Karpas-422 (cell line): ENCODE results near the gene GDE1. TPM values are rescaled to one million over a fixed set of nuclear protein-coding genes. Genes with fewer than 3 reads are reported as not detected.
A peak's percentile ranks its signal among the peaks of the same experiment; 100 is the strongest.
"Not testable (repeated sequence)": the region's sequence is repeated elsewhere in the genome, so short reads cannot be mapped to it uniquely, and the experiment has no call there.

Experiments
- DNase-seq: peaks from one replicate; pipeline ENCODE4 v3.0.0-alpha.2; 2015
- H2AFZ ChIP-seq: fragments of 200-600 bp; sonication (generic); 2 replicates; pipeline ENCODE4 v1.6.1; 2014; ENCODE audit warnings: antibody characterized with exemption, low read length, mixed read lengths
- H3K27ac ChIP-seq: fragments of 200-600 bp; sonication (generic); 2 replicates; pipeline ENCODE4 v1.5.1; 2014; ENCODE audit warnings: mild to moderate bottlenecking, low read length, moderate library complexity
- H3K27me3 ChIP-seq: fragments of 200-600 bp; sonication (generic); 2 replicates; pipeline ENCODE4 v1.6.1; 2014; ENCODE audit warnings: low read length, mixed read lengths
- H3K36me3 ChIP-seq: fragments of 200-600 bp; sonication (generic); 2 replicates; pipeline ENCODE4 v1.6.1; 2014; ENCODE audit warnings: low read length, mixed read lengths; ENCODE audit not compliant: insufficient read depth
- H3K4me1 ChIP-seq: fragments of 200-600 bp; sonication (generic); 2 replicates; pipeline ENCODE4 v1.6.1; 2014; ENCODE audit warnings: mild to moderate bottlenecking, low read length, mixed read lengths
- H3K4me2 ChIP-seq: fragments of 200-600 bp; sonication (generic); 2 replicates; pipeline ENCODE4 v1.6.1; 2014; ENCODE audit warnings: low read length, low read depth, mild to moderate bottlenecking; ENCODE audit not compliant: poor library complexity, severe bottlenecking
- H3K4me3 ChIP-seq: fragments of 200-600 bp; sonication (generic); 2 replicates; pipeline ENCODE4 v1.5.1; 2014; ENCODE audit warnings: mild to moderate bottlenecking, antibody characterized with exemption, low read length, mixed read lengths
- H3K79me2 ChIP-seq: fragments of 200-600 bp; sonication (generic); 2 replicates; pipeline ENCODE4 v1.6.1; 2014; ENCODE audit warnings: mild to moderate bottlenecking, low read length, mixed read lengths
- H3K9ac ChIP-seq: fragments of 200-600 bp; sonication (generic); 2 replicates; pipeline ENCODE4 v1.6.0; 2014; ENCODE audit warnings: low read length
- H3K9me2 ChIP-seq: fragments of 200-600 bp; sonication (generic), shearing (Covaris generic); replicated peaks from 2 replicates; pipeline ENCODE4 v1.6.0; 2014; ENCODE audit warnings: mild to moderate bottlenecking, low read length, moderate library complexity; ENCODE audit not compliant: insufficient read depth
- H3K9me3 ChIP-seq: fragments of 300-700, 200-600 bp; sonication (generic); 2 replicates; pipeline ENCODE4 v1.6.1; 2014; ENCODE audit warnings: low read length, mixed read lengths
- H4K20me1 ChIP-seq: fragments of 200-600 bp; sonication (generic); 2 replicates; pipeline ENCODE4 v1.6.1; 2014; ENCODE audit warnings: mild to moderate bottlenecking, antibody characterized with exemption, low read length, low read depth; ENCODE audit not compliant: insufficient read depth
- total RNA-seq: library from RNA; depleted of rRNA; stranded (reverse); fragments of >200 nt; shearing (Covaris generic); gene quantifications from 2 replicates; pipeline ENCODE4 v1.2.3, GENCODE V29; 2014; ENCODE audit warnings: low replicate concordance

GDE1 gene
- total RNA-seq, 1 experiment from 2014 or later: 40.6 TPM

GRCh38 chr16:19555186-19555937, 33.5 kb upstream of the GDE1 start, which contains the start of gene VPS35L:
Gene VPS35L (plus strand): TSS chr16:19555703. CDS start chr16:19555730, 27 bp downstream.
- peak within 1 kb of the TSS; percentile 50 for H3K27ac ChIP-seq
- peak within 1 kb of the TSS; percentile 67 for H3K4me2 ChIP-seq
- H3K4me3 ChIP-seq: peak within 1 kb of the TSS; percentile 68
- no peaks in the 10 kb centered on the region for H3K9me2 ChIP-seq
- peaks cover 9% of the 10 kb centered on the region for H3K4me1 ChIP-seq
- peak within 1 kb of the TSS; percentile 33; the same call in 1 of the 2 replicates for H2AFZ ChIP-seq
- H3K9ac ChIP-seq: peak within 1 kb of the TSS; percentile 73
- H3K9me3 ChIP-seq: no peaks in the 10 kb centered on the region
- no peaks in the 10 kb centered on the region for H3K27me3 ChIP-seq
- peak; percentile 96 for DNase-seq
- peaks cover 13% of the 10 kb centered on the region; the same call in 1 of the 2 replicates for H3K36me3 ChIP-seq
- H4K20me1 ChIP-seq: no peaks in the 10 kb centered on the region
- H3K79me2 ChIP-seq: peaks cover 7% of the 10 kb centered on the region; the same call in 1 of the 2 replicates

GRCh38 chr16:19549673-19550072, 27.8 kb upstream of the GDE1 start:
- H3K9me3 ChIP-seq: no peaks in the 10 kb centered on the region
- no peak overlapping the region for H3K27ac ChIP-seq
- no peaks in the 10 kb centered on the region for H4K20me1 ChIP-seq
- H3K36me3 ChIP-seq: peaks cover 36% of the 10 kb centered on the region; the same call in 1 of the 2 replicates
- H3K4me3 ChIP-seq: no peak overlapping the region
- no peak overlapping the region for H3K4me2 ChIP-seq
- no peak overlapping the region for H2AFZ ChIP-seq
- peaks cover 4% of the 10 kb centered on the region for H3K4me1 ChIP-seq
- no peaks in the 10 kb centered on the region for H3K27me3 ChIP-seq
- no peaks in the 10 kb centered on the region for H3K9me2 ChIP-seq
- no peaks in the 10 kb centered on the region for H3K79me2 ChIP-seq
- H3K9ac ChIP-seq: no peak overlapping the region
- no peak for DNase-seq

- H2AFZ ChIP-seq: no peak overlapping the region
- H3K9me3 ChIP-seq: no peaks in the 10 kb centered on the region
- H4K20me1 ChIP-seq: no peaks in the 10 kb centered on the region
- H3K4me3 ChIP-seq: no peak overlapping the region
- no peak overlapping the region for H3K27ac ChIP-seq
- H3K4me1 ChIP-seq: no peaks in the 10 kb centered on the region
- no peak overlapping the region for H3K4me2 ChIP-seq
- H3K9me2 ChIP-seq: no peaks in the 10 kb centered on the region
- H3K9ac ChIP-seq: no peak overlapping the region
- no peak for DNase-seq
- H3K27me3 ChIP-seq: no peaks in the 10 kb centered on the region
- H3K36me3 ChIP-seq: peaks cover 46% of the 10 kb centered on the region; the same call in 1 of the 2 replicates
- H3K79me2 ChIP-seq: no peaks in the 10 kb centered on the region
Measured at GRCh38 chr16:19548144-19548543, 26.2 kb upstream of the GDE1 start.

GRCh38 chr16:19543278-19543996, 21.5 kb upstream of the GDE1 start:
- H2AFZ ChIP-seq, H3K4me1 ChIP-seq, H3K9me2 ChIP-seq, H3K27me3 ChIP-seq, H4K20me1 ChIP-seq, H3K9me3 ChIP-seq, H3K9ac ChIP-seq, H3K4me2 ChIP-seq, H3K27ac ChIP-seq, DNase-seq, H3K4me3 ChIP-seq, H3K79me2 ChIP-seq: not testable (repeated sequence)
- H3K36me3 ChIP-seq: peaks cover 52% of the 10 kb centered on the region; the same call in 1 of the 2 replicates

GRCh38 chr16:19542138-19542821, 20.4 kb upstream of the GDE1 start:
- no peaks in the 10 kb centered on the region for H3K9me2 ChIP-seq
- no peaks in the 10 kb centered on the region for H4K20me1 ChIP-seq
- no peaks in the 10 kb centered on the region for H3K4me1 ChIP-seq
- no peak overlapping the region for H3K27ac ChIP-seq
- H3K4me2 ChIP-seq: no peak overlapping the region
- no peaks in the 10 kb centered on the region for H3K27me3 ChIP-seq
- no peak overlapping the region for H3K9ac ChIP-seq
- no peaks in the 10 kb centered on the region for H3K9me3 ChIP-seq
- no peak overlapping the region for H2AFZ ChIP-seq
- no peaks in the 10 kb centered on the region for H3K79me2 ChIP-seq
- no peak for DNase-seq
- no peak overlapping the region for H3K4me3 ChIP-seq
- H3K36me3 ChIP-seq: peaks cover 44% of the 10 kb centered on the region; the same call in 1 of the 2 replicates

- peaks cover 47% of the 10 kb centered on the region; the same call in 1 of the 2 replicates for H3K36me3 ChIP-seq
- no peaks in the 10 kb centered on the region for H3K27me3 ChIP-seq
- H3K9me3 ChIP-seq: no peaks in the 10 kb centered on the region
Measured at GRCh38 chr16:19540241-19540970, 18.5 kb upstream of the GDE1 start.

GRCh38 chr16:19532601-19533000, 10.7 kb upstream of the GDE1 start:
- DNase-seq: no peak
- peaks cover 60% of the 10 kb centered on the region; the same call in 1 of the 2 replicates for H3K36me3 ChIP-seq
- H3K27me3 ChIP-seq: no peaks in the 10 kb centered on the region

More at GRCh38 chr16:19540241-19540970, 18.5 kb upstream of the GDE1 start:
- Histone ChIP-seq H4K20me1 (no peaks in the 10 kb centered on the region), H3K4me2 (no peak overlapping the region), H2AFZ (no peak overlapping the region), H3K9me2 (no peaks in the 10 kb centered on the region), H3K79me2 (peaks cover 5% of the 10 kb centered on the region; the same call in 1 of the 2 replicates), H3K27ac (no peak overlapping the region), H3K4me3 (no peak overlapping the region), H3K9ac (no peak overlapping the region), H3K4me1 (no peaks in the 10 kb centered on the region)
- DNase-seq: no peak

More at GRCh38 chr16:19532601-19533000, 10.7 kb upstream of the GDE1 start:
- H3K9ac ChIP-seq: no peak overlapping the region
- H4K20me1 ChIP-seq: no peaks in the 10 kb centered on the region
- no peaks in the 10 kb centered on the region for H3K9me2 ChIP-seq
- no peak overlapping the region for H3K4me2 ChIP-seq
- no peak overlapping the region for H3K4me3 ChIP-seq
- peaks cover 50% of the 10 kb centered on the region for H3K79me2 ChIP-seq
- no peak overlapping the region for H2AFZ ChIP-seq
- no peaks in the 10 kb centered on the region for H3K9me3 ChIP-seq
- no peak overlapping the region for H3K27ac ChIP-seq
- H3K4me1 ChIP-seq: no peaks in the 10 kb centered on the region
